Ishikawa (cell line): Measurements from ENCODE around the gene DSG1.

Source experiments
- CEBPB ChIP-seq: IDR thresholded peaks from 2 replicates; pipeline ENCODE4 v1.6.1; 2012
- EGR1 ChIP-seq: IDR thresholded peaks from 2 replicates; pipeline ENCODE4 v1.6.1; 2012
- EP300 ChIP-seq: IDR thresholded peaks from 2 replicates; pipeline ENCODE4 v1.6.1; 2012; ENCODE audit warnings: borderline replicate concordance
- FOXM1 ChIP-seq: IDR thresholded peaks from 2 replicates; pipeline ENCODE4 v1.6.1; 2012; ENCODE audit warnings: low read depth, borderline replicate concordance
- RAD21 ChIP-seq: IDR thresholded peaks from 2 replicates; pipeline ENCODE4 v1.6.1; 2012; ENCODE audit warnings: low read depth
- TAF1 ChIP-seq: IDR thresholded peaks from 2 replicates; pipeline ENCODE4 v1.6.1; 2012; ENCODE audit warnings: low read depth, mild to moderate bottlenecking
- ZBTB7A ChIP-seq: IDR thresholded peaks from 2 replicates; pipeline ENCODE4 v1.6.1; 2012; ENCODE audit warnings: low read depth
- TF ChIP-seq, protein P1 (sequence below): IDR thresholded peaks from 2 replicates; pipeline ENCODE4 v1.6.1; 2012
- TF ChIP-seq, protein P2 (sequence below): IDR thresholded peaks from 2 replicates; pipeline ENCODE4 v1.6.1; 2012

DNA sequence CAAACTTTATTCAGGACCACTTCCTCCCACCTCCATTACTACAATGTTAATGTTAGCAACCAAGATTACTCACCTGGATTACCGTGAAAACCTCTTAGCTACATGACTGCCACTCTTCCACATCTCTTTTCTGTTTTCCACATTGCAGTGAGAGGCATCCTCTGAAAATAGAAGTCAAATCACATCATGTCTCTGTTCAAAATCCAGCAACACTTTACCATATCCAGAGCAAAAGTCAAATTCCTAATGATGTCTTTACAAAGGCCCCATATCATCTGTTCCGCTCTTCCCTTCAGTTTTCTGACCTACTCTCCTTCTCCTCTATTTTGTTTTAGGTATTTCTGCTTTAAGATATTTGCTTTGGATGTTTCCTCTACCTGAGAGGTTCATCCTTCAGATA is 37.5 kb upstream of the DSG1 start:
- TF ChIP-seq, protein P1, sequence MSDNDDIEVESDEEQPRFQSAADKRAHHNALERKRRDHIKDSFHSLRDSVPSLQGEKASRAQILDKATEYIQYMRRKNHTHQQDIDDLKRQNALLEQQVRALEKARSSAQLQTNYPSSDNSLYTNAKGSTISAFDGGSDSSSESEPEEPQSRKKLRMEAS = no peak
- TF ChIP-seq TAF1 (no peak), CEBPB (no peak), EP300 (no peak), FOXM1 (no peak), RAD21 (no peak), EGR1 (no peak), ZBTB7A (no peak)
- TF ChIP-seq, protein P2, sequence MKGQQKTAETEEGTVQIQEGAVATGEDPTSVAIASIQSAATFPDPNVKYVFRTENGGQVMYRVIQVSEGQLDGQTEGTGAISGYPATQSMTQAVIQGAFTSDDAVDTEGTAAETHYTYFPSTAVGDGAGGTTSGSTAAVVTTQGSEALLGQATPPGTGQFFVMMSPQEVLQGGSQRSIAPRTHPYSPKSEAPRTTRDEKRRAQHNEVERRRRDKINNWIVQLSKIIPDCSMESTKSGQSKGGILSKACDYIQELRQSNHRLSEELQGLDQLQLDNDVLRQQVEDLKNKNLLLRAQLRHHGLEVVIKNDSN = no peak
